ENCODE data around the gene AZGP1.
"Not testable (repeated sequence)": the region's sequence is repeated elsewhere in the genome, so short reads cannot be mapped to it uniquely, and the experiment has no call there.

The AZGP1 gene

DNA sequence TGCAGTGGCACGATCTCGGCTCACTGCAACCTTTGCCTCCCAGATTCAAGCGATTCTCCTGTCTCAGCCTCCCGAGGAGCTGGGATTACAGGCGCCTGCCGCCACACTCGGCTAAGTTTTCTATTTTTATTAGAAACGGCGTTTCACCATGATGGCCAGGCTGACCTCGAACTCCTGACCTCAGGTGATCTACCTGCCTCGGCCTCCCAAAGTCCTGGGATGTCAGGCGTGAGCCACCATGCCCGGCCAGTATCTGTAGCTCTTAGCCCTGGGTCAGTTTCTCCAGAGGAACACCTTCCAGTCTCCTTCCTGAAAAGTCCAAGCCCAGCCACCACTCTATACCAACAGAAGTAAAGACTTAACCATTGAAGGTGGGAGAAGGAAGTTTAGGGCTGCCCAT lies 24.4 kb upstream of the AZGP1 start:
- intact Hi-C loops (cut with DNase I) = no loop called here
- DNase-seq = no peak

DNA sequence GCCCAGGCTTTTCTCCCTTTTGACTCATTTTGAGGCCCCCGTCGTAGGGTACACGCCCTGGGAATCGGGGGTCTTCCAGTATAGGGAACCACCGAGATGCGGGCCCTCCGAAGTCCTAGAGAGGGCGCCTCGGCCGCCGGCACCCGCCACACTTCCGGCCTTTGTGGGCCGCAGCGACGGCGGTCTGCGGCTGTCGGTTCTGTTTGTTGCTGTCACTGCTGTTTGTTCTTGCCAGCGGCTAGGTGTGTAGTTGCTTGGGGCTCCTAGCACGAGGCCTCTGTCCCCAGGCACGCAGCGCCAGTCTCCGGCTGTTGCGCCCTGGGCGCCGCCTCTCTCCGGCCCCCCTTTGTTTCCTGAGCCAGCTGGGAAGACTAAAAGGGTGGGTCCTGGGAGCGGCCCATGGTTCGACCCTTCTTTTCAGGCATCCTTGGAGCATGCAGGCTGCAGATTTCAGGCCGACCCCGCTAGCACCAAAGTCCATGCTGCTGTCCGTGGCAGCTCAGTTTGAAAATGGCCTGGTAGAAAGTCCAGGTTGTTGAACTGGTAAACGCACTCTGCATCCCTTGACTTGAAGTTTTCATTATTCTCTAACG lies 21.8 kb upstream of the AZGP1 start:
- intact Hi-C loops (cut with DNase I) = no loop called here
- DNase-seq = peak in 6 of 10 donors; percentile 41 to 92 (median 67)

DNA sequence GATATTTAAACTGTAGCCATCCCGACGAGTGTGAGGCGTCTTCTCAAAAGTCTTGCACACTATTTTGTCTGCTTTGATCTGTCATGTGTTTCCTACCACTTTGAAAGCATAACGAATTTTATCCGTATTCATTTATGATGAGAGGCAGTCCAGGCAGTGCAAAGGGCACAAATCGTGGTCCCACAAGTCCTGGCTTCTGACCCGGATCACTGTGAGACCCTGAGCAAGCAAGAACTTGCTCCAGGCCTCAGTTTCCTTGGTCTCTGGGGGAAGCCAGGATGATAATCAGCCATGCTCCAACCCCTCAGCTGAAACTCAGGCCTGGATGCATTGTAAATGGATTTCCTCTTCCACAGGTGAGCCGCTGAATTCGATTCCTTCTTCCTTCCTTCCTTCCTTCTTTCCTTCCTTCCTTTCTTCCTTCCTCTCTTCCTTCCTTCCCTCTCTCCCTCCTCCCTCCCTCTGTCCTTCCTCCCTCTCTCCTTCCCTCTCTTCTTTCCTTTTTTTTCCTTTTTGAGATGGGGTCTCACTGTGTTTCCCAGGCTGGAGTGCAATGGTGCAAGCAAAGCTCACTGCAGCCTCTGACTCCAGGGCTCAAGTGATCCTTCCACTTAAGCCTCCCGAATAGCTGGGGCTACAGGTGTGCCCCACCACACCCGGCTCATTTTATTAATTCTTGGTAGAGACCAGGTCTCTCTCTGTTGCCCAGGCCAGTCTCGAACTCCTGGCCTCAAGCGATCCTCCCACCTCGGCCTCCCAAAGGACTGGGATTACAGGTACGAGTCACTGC lies 21.1 kb upstream of the AZGP1 start:
- intact Hi-C loops (cut with DNase I) = no loop called here

DNA sequence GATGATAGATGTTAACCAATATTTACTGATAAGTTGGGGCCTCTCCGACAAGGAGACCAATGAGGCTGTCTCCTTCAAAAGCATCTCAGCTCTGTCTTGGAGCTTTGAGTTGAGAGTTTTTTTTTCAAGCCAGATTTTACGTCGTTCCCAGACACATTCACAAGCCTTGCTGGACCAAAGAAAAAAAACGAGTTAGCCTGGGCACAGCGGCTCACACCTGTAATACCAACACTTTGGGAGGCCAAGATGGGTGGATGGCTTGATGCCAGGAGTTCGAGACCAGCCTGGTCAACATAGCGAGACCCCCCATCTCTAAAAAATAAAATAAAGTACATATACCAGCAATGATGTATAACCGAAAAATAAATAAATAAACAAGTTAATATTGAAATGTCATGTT lies 19.0 kb upstream of the AZGP1 start:
- peak in 2 of 10 donors; percentile 41 to 53 for DNase-seq
- intact Hi-C loops (cut with DNase I) = loop anchor here (1.0 kb wide), 1 partner anchor 58 kb away; no protein-coding TSS in a partner anchor

More for the DNA sequence above, 21.1 kb upstream of the AZGP1 start:
- peak in 1 of 10 donors; percentile 3 for DNase-seq

DNA sequence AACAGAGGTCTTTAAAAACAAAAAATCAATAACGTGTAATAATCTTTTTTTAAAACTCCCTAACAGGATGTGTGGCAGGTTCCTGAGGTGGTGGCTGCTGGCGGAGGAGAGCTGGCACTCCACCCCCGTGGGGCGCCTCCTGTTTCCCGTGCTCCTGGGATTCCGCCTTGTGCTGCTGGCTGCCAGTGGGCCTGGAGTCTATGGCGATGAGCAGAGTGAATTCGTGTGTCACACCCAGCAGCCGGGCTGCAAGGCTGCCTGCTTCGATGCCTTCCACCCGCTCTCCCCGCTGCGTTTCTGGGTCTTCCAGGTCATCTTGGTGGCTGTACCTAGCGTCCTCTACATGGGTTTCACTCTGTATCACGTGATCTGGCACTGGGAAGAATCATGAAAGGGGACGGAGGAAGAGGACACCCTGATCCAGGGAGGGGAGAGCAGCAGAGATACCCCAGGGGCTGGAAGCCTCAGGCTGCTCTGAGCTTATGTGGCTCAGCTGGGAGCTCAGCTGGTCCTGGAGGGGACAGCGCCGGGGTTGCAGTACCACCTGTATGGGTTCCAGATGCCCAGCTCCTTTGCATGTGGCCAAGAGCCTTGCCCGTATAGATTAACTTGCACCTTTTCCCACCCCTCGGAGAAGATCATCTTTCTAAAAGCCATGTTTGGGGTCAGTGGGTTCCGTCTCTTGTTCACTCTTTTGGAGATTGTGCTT lies 16.7 kb upstream of the AZGP1 start:
- peak in 1 of 10 donors; percentile 87 for DNase-seq
- intact Hi-C loops (cut with DNase I) = no loop called here

DNA sequence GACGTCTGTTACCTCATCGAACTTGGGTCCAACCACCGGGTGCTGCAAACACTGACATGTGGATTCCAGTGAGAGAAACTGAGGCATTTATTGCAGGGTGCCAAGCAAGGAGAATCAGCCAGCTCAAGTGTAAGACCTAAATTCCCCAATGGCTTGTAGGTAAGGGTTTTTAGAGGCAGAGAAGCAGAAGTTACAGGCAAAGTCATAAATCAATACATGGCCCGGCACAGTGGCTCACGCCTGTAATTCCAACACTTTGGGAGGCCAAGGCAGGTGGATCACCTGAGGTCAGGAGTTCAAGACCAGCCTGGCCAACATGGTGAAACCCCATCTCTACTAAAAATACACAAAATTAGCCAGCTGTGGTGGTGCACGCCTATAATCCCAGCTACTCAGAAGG lies 15.7 kb upstream of the AZGP1 start:
- DNase-seq = peak in 2 of 10 donors; percentile 0 to 35
- intact Hi-C loops (cut with DNase I) = loop anchor here (2.0 kb wide), 1 partner anchor 79 kb away; no protein-coding TSS in a partner anchor

DNA sequence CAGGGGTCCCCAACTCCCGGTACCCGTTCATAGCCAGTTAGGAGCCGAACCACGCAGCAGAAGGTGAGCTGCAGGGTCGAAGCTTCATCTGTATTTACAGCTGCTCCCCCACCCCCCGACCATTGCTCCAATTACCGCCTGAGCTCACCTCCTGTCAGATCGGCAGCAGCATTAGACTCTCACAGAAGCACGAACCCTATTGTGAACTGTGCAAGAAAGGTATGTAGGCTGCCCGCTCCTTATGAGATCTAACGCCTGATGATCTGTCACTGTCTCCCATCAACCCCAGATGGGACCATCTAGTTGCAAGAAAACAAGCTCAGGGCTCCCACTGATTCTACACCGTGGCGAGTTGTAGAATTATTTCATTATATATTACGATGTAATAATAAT lies 14.6 kb upstream of the AZGP1 start:
- intact Hi-C loops (cut with DNase I) = loop anchor here (1.0 to 2.0 kb wide), 2 partner anchors 11 to 78 kb away; no protein-coding TSS in a partner anchor

DNA sequence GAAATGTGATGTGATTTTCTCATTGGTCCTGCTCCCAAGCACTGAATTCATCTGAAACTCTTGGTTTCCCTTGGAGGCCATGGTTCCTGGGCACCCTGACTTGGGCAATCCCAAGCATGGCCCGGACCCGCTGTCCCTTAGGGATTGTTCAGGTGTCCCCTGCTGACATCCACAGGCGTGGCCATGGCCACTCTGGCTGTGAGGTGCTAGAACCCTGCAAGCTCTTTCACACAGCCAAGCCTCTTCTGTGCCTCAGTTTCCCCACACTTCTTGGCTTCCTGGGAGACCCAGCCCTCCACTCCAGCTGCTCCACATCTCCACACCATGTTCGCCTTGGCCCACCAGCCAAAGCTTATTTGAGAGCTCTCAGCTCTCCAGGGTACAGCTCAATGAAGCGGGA lies 12.0 kb upstream of the AZGP1 start:
- no peak for DNase-seq
- intact Hi-C loops (cut with DNase I) = no loop called here

More for the DNA sequence above, 14.6 kb upstream of the AZGP1 start:
- no peak for DNase-seq

DNA sequence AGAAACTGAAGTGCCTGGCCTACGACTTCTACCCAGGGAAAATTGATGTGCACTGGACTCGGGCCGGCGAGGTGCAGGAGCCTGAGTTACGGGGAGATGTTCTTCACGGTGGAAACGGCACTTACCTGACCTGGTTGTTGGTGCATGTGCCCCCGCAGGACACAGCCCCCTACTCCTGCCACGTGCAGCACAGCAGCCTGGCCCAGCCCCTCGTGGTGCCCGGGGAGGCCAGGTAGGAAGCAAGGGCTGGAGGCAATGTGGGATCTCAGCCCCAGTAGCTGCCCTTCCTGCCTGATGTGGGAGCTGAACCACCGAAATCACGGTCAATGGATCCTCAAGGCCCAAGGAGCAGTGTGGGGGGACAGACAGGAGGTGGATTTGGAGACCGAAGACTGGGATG lies 11.5 kb upstream of the AZGP1 start:
- intact Hi-C loops (cut with DNase I); DNase-seq: not testable (repeated sequence)

DNA sequence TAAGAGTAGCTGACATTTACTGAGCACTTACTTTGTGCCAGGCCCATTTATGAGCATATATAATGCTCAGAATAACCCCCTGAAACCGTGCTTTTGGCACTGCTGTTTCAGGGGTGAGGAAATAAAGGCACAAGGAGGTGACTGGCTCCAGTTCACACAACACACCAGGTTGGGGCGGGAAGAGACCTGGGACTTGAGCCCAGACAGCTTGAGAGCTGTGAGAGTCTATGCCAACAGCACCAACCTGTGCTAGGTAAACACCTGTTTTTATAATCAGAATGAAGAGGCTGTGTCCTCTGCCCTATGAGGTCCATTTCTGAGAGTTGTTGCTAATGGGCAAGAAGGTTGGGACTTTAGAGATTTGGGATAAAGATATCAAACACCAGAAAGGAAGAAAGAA lies 8.8 kb upstream of the AZGP1 start:
- intact Hi-C loops (cut with DNase I) = no loop called here
- DNase-seq = no peak

DNA sequence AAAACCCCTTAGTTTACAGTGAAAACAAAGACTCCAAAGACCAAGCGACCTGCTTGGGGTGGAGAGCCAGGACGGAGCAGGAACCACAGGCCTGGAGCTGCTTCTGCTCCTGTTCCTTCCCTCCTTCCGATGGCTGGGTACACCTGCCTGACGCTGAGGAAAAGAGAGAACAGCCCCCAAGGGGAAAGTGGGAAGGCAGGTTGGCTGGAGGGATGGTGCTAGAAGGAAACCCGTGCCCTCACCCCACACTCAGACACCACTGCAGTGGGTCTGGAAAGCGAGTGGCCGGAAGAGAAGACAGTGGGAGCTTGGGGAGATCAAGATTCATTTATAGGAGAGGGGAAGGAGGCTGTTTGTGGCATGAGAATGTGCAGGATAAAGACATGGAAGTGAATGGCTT lies 5.2 kb upstream of the AZGP1 start:
- DNase-seq = peak in 1 of 10 donors; percentile 56
- intact Hi-C loops (cut with DNase I) = not testable (repeated sequence)

DNA sequence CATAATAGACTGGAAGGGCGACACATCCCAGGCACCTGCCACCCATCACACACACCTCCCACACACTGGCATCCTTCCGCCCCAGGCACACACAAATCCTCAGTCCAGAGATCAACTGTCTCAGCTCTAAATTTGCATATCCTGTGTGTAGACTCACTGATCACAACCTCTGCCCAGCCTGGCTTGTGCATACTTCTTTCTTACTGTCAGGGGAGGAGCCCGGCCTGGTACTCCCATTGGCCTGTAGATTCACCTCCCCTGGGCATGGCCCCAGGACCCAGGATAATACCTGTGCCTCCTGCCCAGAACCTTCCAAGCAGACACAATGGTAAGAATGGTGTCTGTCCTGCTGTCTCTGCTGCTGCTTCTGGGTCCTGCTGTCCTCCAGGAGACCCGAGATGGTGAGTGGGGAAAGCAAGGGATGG lies 4.6 kb upstream of the AZGP1 start:
- intact Hi-C loops (cut with DNase I) = not testable (repeated sequence)
- peak in 1 of 10 donors; percentile 32 for DNase-seq

DNA sequence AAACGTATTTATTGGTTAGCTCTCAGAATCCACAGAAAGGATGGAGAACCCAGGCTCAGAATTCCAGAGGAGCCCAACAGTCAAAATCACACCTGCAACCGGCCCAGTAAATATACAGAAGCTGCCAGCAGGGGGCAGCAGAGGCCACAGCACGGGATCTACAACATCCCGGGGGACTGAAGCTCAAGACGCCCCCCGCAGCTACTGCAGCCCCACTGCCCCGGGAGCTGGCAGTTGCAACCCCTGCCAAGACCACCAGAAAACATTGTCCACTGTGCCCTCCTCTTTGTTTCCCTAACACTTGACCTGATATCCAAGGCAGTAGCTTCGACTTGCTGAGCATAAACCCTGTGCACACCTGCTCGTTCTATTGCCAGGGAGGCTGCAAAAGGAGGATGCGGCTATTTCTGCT lies 4.0 kb upstream of the AZGP1 start:
- peak in 9 of 10 donors; percentile 51 to 96 (median 73) for DNase-seq
- intact Hi-C loops (cut with DNase I) = loop anchor here (1.0 kb wide), 1 partner anchor 10 kb away; no protein-coding TSS in a partner anchor

DNA sequence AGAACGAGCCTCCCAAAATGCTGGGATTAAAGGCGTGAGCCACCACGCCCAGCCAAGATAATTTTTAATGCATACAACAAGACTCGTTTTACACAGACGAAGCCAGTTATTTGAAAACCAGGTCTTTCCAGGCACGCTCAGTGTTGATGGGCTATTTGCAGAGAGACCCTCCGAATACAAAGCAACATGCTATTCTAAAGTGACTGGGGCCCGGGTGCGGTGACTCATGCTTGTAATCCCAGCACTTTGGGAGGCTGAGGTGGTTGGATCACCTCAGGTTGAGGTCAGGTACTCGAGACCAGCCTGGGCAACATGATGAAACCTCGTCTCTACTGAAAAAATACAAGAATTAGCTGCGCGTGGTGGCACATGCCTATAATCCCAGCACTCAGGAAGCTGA lies 795 bp upstream of the AZGP1 start:
- intact Hi-C loops (cut with DNase I) = no loop called here

DNA sequence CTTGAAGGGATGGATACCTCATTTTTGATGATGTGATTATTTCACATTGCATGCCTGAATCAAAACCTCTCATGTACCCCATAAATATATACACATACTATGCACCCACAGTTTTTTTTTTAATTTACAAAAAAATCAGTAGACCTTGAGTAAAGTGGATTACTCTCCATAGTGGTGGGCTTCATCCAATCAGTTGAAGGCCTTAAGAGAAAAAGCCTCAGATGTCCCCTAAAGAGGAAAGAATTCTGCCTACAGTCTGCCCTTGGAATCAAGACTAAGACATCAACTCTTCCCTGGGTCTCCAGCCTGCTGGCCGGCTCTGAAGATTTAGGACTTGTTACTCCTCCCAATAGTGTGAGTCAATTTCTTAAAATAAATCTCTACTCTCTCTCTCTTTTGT lies 1.1 kb downstream of the AZGP1 start:
- intact Hi-C loops (cut with DNase I) = no loop called here
- no peak for DNase-seq

More for the DNA sequence above, 795 bp upstream of the AZGP1 start:
- DNase-seq = no peak

DNA sequence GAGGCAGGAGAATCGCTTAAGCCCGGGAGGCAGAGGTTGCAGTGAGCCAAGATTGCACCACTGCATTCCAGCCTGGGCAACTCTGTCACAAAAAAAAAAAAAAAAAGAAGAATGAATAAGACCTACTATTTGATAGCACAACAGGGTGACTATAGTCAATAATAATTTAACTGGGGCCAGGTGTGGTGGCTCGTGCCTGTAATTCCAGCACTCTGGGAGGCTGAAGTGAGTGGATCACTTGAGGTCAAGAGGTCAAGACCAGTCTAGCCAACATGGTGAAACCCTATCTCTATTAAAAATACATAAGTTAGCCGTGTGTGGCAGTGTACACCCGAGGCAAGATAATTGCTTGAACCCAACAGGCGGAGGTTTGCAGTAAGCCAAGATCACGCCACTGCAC lies 2.0 kb downstream of the AZGP1 start:
- intact Hi-C loops (cut with DNase I); DNase-seq: not testable (repeated sequence)

DNA sequence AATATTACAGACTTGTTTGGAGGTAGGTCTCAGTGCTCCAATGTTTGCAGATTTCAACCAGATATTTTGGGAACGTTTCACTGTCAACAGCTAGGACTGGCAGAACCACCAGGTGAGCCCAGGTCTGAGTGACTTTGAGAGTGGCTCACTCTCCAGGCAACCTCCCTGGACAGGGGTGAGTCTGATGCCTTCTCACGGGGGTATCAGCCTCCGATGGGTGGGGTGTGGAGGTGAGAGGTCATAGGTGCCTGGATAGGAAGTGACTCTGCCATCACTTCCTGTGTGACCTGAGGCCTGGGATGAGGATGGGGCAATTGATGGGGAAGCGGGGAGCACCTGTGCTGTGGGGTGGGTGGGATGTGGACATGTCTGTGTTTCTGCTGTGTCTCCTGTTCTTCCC lies 4.6 kb downstream of the AZGP1 start:
- no peak for DNase-seq
- intact Hi-C loops (cut with DNase I) = no loop called here

DNA sequence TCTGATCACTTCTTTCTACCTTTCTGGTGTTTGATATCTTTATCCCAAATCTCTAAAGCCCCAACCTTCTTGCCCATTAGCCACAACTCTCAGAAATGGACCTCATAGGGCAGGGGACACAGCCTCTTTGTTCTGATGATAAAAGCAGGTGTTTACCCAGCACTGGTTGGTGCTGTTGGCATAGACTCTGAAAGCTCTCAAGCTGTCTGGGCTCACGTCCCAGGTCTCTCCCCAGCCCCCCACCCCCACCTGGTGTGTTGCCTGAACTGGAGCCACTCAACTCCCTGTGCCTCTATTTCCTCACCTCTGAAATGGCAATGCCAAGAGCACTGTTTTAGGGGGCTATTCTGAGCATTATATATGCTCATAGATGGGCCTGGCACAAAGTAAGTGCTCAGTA lies 6.0 kb downstream of the AZGP1 start:
- DNase-seq; intact Hi-C loops (cut with DNase I): not testable (repeated sequence)

DNA sequence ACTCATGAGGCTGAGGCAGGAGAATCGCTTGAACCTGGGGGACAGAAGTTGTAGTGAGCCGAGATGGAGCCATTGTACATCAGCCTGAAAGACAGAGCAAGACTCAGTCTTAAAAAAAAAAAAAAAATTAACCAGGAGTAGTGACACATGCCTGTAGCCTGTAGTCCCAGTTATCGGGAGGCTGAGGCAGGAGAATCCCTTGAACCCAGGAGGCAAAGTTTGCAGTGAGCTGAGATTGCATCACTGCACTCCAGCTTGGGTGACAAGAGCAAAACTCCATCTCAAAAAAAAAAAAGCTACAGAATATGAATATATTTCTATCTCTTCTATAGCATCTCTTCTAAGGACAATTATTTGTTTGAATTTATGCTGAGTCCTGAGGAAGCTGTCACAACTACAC lies 6.5 kb downstream of the AZGP1 start:
- intact Hi-C loops (cut with DNase I) = no loop called here
- DNase-seq = no peak

DNA sequence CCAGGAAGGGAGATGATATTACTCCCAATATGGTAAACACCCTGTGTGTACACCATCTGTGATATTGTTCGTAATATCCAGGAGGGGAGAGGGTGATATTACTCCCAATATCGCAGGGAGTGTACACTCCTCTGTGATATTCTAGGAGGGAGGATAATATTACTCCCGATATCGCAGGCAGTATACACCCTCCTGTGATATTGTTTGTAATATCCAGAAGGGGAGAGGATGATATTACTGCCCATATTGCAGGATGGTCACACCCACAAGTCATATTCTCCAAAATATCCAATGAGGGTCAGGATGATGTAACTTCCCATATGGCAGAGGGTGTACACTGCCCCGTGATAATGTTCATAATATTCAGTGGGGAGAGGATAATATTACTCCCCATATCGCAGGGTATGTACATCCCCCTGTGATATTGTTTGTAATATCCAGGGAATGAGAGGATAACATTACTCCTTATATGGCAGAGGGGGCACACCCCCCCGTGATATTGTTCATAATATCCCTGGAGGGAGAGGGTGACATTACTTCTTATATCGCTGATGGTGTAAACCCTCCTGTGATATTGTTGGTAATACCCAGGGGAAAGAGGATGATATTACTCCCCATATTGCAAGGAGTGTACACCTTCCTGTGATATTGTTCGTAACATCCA lies 17.1 kb downstream of the AZGP1 start:
- intact Hi-C loops (cut with DNase I) = no loop called here
- DNase-seq = no peak

DNA sequence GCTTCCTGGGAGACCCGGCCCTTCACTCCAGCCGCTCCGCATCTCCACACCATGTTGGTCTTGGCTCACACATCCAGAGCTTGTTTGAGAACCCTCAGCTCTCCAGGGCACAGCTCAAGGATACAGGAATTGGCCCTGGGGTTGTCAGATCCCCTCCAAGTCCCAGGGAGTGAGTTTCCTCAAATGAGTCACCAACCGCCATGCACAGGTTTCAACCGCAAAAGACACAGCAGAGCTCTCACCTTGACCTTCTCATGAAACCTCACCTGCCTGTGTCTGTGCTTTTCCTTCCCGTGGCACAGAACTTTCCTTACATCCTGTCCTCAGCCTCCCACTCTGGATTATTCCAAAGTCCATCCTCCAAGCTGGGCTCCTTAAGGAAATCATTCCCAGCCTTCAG lies 20.6 kb downstream of the AZGP1 start:
- DNase-seq = no peak
- intact Hi-C loops (cut with DNase I) = no loop called here

Data from posterior cingulate gyrus (tissue), 11 donors.